Osteocyte (in vitro differentiated cells): Measurements from ENCODE around the gene SNX32. TPM values are rescaled to one million over a fixed set of nuclear protein-coding genes. Genes with fewer than 3 reads are reported as not detected.

Experiments
- DNase-seq: peaks from one replicate; pipeline ENCODE4 v3.0.0; 2021; ENCODE audit warnings: mixed read lengths; ENCODE audit not compliant: unreplicated experiment; ENCODE audit errors: extremely low spot score
- H3K27ac Mint-ChIP-seq: one replicate; pipeline ENCODE4 v1.8.0; 2021; ENCODE audit warnings: mild to moderate bottlenecking, mixed read lengths; ENCODE audit not compliant: unreplicated experiment
- H3K27me3 Mint-ChIP-seq: one replicate; pipeline ENCODE4 v1.8.0; 2021; ENCODE audit warnings: mixed read lengths; ENCODE audit not compliant: unreplicated experiment
- H3K36me3 Mint-ChIP-seq: one replicate; pipeline ENCODE4 v1.8.0; 2021; ENCODE audit warnings: mixed read lengths; ENCODE audit not compliant: unreplicated experiment
- H3K4me1 Mint-ChIP-seq: one replicate; pipeline ENCODE4 v1.8.0; 2021; ENCODE audit warnings: mixed read lengths; ENCODE audit not compliant: unreplicated experiment
- H3K4me3 Mint-ChIP-seq: one replicate; pipeline ENCODE4 v1.8.0; 2021; ENCODE audit warnings: mild to moderate bottlenecking, moderate library complexity, mixed read lengths; ENCODE audit not compliant: unreplicated experiment
- H3K9me3 Mint-ChIP-seq: one replicate; pipeline ENCODE4 v1.8.0; 2021; ENCODE audit warnings: mixed read lengths; ENCODE audit not compliant: unreplicated experiment
- CTCF ChIP-seq: fragments of 200-600 bp; sonication (generic); IDR thresholded peaks from 2 replicates; pipeline ENCODE4 v1.5.0; 2021; ENCODE audit warnings: antibody characterized with exemption, mild to moderate bottlenecking, moderate library complexity
- total RNA-seq: library from RNA; stranded (reverse); gene quantifications from 2 replicates; pipeline ENCODE4 v1.2.1, GENCODE V29; 2021

The SNX32 gene
- total RNA-seq, 1 donor from 2014 or later = 4.0 TPM

DNA sequence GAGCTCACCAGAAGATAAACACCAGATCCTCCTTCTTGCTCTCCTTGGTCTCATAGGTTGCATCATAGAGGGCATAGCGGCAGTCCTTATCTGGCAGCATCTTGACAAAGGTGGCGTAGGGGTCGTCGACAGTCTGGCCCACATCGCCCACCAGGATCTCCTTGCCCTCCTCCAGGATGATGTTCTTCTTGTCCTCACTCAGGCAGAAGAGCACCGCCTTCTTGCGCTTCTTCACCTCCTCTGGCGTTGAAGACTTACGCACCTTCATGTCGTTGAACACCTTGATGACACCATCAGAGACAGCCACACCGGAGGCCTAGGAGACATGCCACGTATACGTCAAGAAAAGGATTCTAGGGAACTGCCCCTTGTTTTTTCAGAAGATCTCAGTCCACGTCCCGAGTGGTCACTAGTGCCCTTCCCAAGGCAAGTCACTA, 22.2 kb downstream of the SNX32 start:
- DNase-seq = no peak
- TF ChIP-seq CTCF = no peak
- peak overlapping the region; percentile 83 for H3K4me3 Mint-ChIP-seq
- peaks cover 47% of the 10 kb centered on the region for H3K36me3 Mint-ChIP-seq
- H3K9me3 Mint-ChIP-seq = peaks cover 4% of the 10 kb centered on the region
- H3K4me1 Mint-ChIP-seq = peaks cover 37% of the 10 kb centered on the region
- H3K27me3 Mint-ChIP-seq = no peaks in the 10 kb centered on the region
- peak overlapping the region; percentile 82 for H3K27ac Mint-ChIP-seq

GRCh38 chr11:65856689-65857499, 23.1 kb downstream of the SNX32 start:
- Mint-ChIP-seq H3K4me3 (peak overlapping the region; percentile 83), H3K27me3 (no peaks in the 10 kb centered on the region), H3K4me1 (peaks cover 45% of the 10 kb centered on the region), H3K27ac (peak overlapping the region; percentile 82), H3K36me3 (peaks cover 39% of the 10 kb centered on the region), H3K9me3 (peaks cover 3% of the 10 kb centered on the region)
- no peak for TF ChIP-seq CTCF
- no peak for DNase-seq

DNA sequence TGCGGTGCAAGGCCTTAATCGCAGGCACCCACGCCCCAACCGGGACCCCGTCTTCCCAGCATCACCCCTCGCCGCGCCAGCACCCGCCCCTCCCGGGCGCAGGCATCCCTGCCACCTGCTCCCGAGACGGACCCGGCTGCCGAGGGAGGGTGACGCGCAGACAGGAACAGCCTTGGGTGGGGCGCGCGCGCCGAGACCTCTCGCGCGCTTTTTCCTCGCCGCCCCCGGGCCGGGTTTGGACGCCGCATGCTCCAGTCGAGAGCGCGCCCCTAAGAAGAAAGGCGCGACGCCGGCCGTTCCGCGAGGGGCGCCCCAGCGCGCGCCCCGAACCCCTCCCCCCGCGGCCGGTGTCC, 23.7 kb downstream of the SNX32 start:
- DNase-seq = no peak
- H3K27me3 Mint-ChIP-seq = no peaks in the 10 kb centered on the region
- H3K36me3 Mint-ChIP-seq = peaks cover 35% of the 10 kb centered on the region
- TF ChIP-seq CTCF = no peak
- peak overlapping the region; percentile 47 for H3K27ac Mint-ChIP-seq
- H3K4me3 Mint-ChIP-seq = peak overlapping the region; percentile 83
- H3K4me1 Mint-ChIP-seq = peaks cover 50% of the 10 kb centered on the region
- no peaks in the 10 kb centered on the region for H3K9me3 Mint-ChIP-seq

DNA sequence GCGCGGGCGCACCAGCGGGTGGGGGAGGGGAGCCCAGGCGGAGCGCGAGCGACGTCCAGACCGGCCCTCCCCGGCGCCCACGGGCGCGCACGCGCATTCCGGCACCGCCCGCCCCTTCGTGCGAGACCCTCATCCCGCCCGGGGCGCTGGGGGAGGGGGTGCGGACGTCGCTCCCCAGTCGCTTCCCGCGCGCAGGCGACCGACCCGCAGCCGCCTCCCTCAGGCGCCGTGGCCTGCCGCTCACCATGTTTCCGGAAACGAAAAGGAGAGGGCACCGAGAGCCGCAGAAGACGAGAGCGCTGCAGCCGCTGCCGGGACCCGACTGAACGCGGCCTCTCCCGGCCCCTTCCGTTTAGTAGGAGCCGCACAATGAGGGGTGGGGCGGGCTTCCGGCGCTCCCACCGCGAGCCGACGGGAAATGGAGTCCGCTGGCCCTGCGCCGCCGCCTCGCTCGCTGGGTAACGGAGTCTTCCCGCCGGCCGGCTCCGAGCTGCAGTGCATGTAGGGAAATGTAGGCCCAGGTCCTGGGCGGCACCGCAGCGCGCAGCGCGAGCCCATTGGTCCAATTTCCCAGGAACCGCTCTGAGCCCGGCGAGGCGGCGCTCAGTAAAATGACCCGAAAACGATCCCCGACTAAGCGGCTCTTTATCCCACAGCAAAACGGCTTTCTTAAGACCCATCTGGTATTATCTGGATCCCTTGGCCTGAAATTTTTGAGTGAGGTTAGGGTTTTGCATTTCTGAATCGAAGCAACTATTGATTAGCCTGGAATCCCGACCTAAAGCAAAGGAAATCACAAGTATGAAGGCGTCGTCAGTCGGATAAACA, 24.3 kb downstream of the SNX32 start, which contains the start of gene CFL1:
Gene CFL1 (minus strand): TSS at position 328 of the 828 bp plus-strand sequence. CDS start 81 bp downstream, at position 247.
- no peaks in the 10 kb centered on the region for H3K9me3 Mint-ChIP-seq
- TF ChIP-seq CTCF = no peak
- H3K36me3 Mint-ChIP-seq = peaks cover 40% of the 10 kb centered on the region
- H3K4me1 Mint-ChIP-seq = peaks cover 55% of the 10 kb centered on the region
- peak within 1 kb of the TSS; percentile 89 for H3K4me3 Mint-ChIP-seq
- no peaks in the 10 kb centered on the region for H3K27me3 Mint-ChIP-seq
- peak within 1 kb of the TSS; percentile 97 for H3K27ac Mint-ChIP-seq
- peak; percentile 99 for DNase-seq

GRCh38 chr11:65858681-65859087, 24.9 kb downstream of the SNX32 start:
- H3K4me1 Mint-ChIP-seq = peaks cover 58% of the 10 kb centered on the region
- peaks cover 38% of the 10 kb centered on the region for H3K36me3 Mint-ChIP-seq
- no peaks in the 10 kb centered on the region for H3K27me3 Mint-ChIP-seq

More at GRCh38 chr11:65858681-65859087, 24.9 kb downstream of the SNX32 start:
- no peak for TF ChIP-seq CTCF
- DNase-seq = no peak
- H3K4me3 Mint-ChIP-seq = peak overlapping the region; percentile 89
- no peaks in the 10 kb centered on the region for H3K9me3 Mint-ChIP-seq
- peak overlapping the region; percentile 97 for H3K27ac Mint-ChIP-seq
